Heart right ventricle (tissue), 16 donors: Measurements from ENCODE around the gene SMYD3. TPM values are rescaled to one million over a fixed set of nuclear protein-coding genes. Genes with fewer than 3 reads are reported as not detected.

Experiments
- ATAC-seq, 8 donors: fragments of 200-7000 bp; cut with Tn5 transposase; one replicate each; pipeline ENCODE4 v1.9.1; 2020; ENCODE audit warnings: mild to moderate bottlenecking in 8 of 8, moderate library complexity in 8 of 8, moderate number of reproducible peaks in 1 of 8
- DNase-seq, 2 donors: peaks; one replicate each; pipeline ENCODE4 v3.0.0-alpha.2; 2020
- H3K27ac ChIP-seq, 10 donors: fragments of 200-600 bp; sonication (generic) in 2 of 10; one replicate each; pipeline versions ENCODE4 v1.5.0 to v1.8.0; 2020 to 2022; ENCODE audit warnings: mild to moderate bottlenecking in 3 of 10
- H3K27me3 ChIP-seq, 7 donors: fragments of 200-600 bp; one replicate each; pipeline ENCODE4 v1.8.0; 2021 to 2022; ENCODE audit warnings: mild to moderate bottlenecking in 2 of 7
- H3K36me3 ChIP-seq, 9 donors: fragments of 200-600 bp; sonication (generic) in 1 of 9; one replicate each; pipeline versions ENCODE4 v1.5.0 to v1.8.0; 2020 to 2022; ENCODE audit warnings: mild to moderate bottlenecking in 2 of 9
- H3K4me1 ChIP-seq, 9 donors: fragments of 200-600 bp; sonication (generic) in 1 of 9; one replicate each; pipeline versions ENCODE4 v1.5.0 to v1.8.0; 2020 to 2022; ENCODE audit warnings: mild to moderate bottlenecking in 4 of 9
- H3K4me3 ChIP-seq, 10 donors: fragments of 200-600 bp; sonication (generic) in 2 of 10; one replicate each; pipeline versions ENCODE4 v1.5.0 to v1.8.0; 2020 to 2022; ENCODE audit warnings: mild to moderate bottlenecking in 7 of 10, moderate library complexity in 2 of 10
- H3K9me3 ChIP-seq, 11 donors: fragments of 200-600 bp in 10 of 11; sonication (generic) in 2 of 11; one replicate each; pipeline versions ENCODE4 v1.5.0 to v1.8.0; 2013 to 2022; ENCODE audit warnings: mild to moderate bottlenecking in 2 of 11, control low read depth in 1 of 11, moderate library complexity in 1 of 11
- CTCF ChIP-seq, 9 donors: fragments of 200-600 bp; sonication (generic) in 2 of 9; IDR thresholded peaks; one replicate each; pipeline versions ENCODE4 v1.5.0 to v1.8.0; 2021 to 2022; ENCODE audit warnings: antibody characterized with exemption in 9 of 9, mild to moderate bottlenecking in 5 of 9, moderate library complexity in 1 of 9
- WGBS, 2 donors: extraction: QIAGEN DNeasy Blood & Tissue Kit; methylation state at CpG; one replicate each; pipeline ENCODE4 v1.1.7; 2013; ENCODE audit warnings: inconsistent platforms in 1 of 2; 5-methylcytosine and 5-hydroxymethylcytosine counted together
- intact Hi-C, 10 donors: fragments of 100-400 bp; cut with DNase I; formaldehyde crosslinking; loops; one replicate each; pipeline versions ENCODE4 v1.11.1 to v1.14.2; 2022
- polyA plus RNA-seq, 2 donors: library from polyadenylated mRNA; stranded (reverse); fragments of 200-250 nt; gene quantifications; one replicate each; pipeline ENCODE4 v1.2.3, GENCODE V29; 2013
- total RNA-seq, 10 donors: library from RNA; stranded (reverse); fragmentation: NEBNext Ultra II Directional in 3 of 10; extraction: Animal tissue kit (Norgen Biotek cat#: 25700) in 3 of 10; gene quantifications; one replicate each; pipeline versions ENCODE4 v1.2.1 to v1.2.4, GENCODE V29; 2021 to 2023
- donor health status: Arrhythmogenic right ventricular cardiomyopathy.
- donor health status: ischemic (EF 13 %, LVEDD 7.1; RV severe dilation, severe dysfunction).
- donor health status: healthy with polysubstance abuse.
- donor health status: DM: no; HTN: yes; CAD: no.
- donor health status: DM: no; HTN: no; CAD: no.
- donor health status: ischemic (EF 25% LVEDD 6.9; RV normal size, moderate dysfunction).
- donor health status: ischemic (EF 25% LVEDD 5.7; RV mildly dilated, moderate dysfunction).
- donor health status: healthy.
- donor health status: DM: yes; HTN: yes; CAD: no.
- donor health status: Ischemic cardiomyopathy.
- donor health status: ischemic (EF 35%, LVEDD 5.7; RV mildly dilated, moderate dysfunction).
- donor health status: nonischemic (EF 11% LVEDD 7.7; RV severe dilation, severe dysfunction).
- donor health status: DM: yes; HTN: yes; CAD: no.
- donor health status: PGD.
- donor health status: ischemic (EF 29% LVEDD 5.4; RV normal size, mild dysfunction).
- donor health status: nonischemic (EF 23%, LVEDD 6.1; RV moderate dilation, normal function).

The SMYD3 gene
- total and polyA plus RNA-seq, 12 donors, result 5.9 to 13.9 (median 8.1) TPM

DNA sequence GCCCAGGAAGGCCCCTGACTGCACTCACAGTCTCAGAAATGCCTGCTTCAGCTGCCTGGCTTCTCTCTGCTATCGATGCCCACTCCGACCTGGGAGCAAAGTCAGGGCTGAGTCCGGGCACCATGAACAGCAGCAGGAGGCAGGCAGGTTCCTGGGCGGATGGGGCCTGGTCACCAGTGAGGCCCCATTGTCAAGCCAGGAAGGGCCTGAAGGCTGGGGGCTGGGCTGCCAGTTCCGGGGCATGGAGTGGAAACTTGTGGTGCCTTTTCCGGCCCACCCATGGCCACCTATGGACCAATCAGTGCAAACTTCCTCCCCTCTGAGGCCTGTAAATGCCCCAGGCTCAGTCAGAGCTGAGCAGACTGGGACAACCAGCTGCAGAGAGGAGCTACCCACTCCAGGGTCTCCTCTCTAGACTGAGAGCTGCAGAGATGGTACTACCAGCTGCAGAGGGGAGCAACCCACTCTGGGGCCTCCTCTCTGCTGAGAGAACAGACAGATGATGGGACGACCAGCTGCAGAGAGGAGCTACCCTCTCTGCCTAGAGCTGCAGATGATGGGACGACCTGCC, 286.5 kb downstream of the SMYD3 start:
- WGBS, 2 donors, result 98 to 99% methylated on average over 8 of the region's 8 CpGs
- Histone ChIP-seq H3K4me1 (peaks cover 0 to 5% (median 0%) of the 10 kb centered on the region in 9 donors), H3K27me3 (no peaks in the 10 kb centered on the region), H3K9me3 (no peaks in the 10 kb centered on the region), H3K4me3 (no peak overlapping the region), H3K27ac (no peak overlapping the region), H3K36me3 (no peaks in the 10 kb centered on the region)
- intact Hi-C loops, result no loop called here
- ATAC-seq (no peak), DNase-seq (no peak)
- TF ChIP-seq CTCF (IDR thresholded peaks at IDR 0.05), result no peak

DNA sequence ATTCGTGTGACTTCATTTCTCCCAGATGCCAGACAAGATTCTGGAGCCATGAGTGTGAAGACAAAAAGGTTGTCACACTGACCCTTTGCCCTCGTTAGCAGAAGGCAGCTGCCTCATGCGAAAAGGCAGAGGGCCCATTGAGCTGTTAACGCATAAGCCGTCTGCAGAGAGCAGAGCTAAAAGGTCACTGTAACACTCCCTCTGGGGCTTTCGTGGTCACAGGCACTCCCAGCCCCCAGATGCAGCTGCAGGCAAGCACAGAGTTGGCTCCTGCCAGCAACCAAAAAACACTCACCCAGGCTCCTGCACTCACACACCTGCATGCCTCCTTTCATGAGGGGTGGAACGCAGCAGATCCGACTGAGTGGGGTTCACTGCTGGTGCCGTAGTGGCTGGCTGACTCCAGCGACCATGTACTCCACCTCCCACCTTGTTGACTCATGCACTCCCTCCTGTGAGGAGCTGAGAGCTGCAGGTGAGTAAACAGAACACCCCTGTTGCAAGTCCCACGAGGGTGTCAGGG, 287.5 kb downstream of the SMYD3 start:
- no peak for TF ChIP-seq CTCF (IDR thresholded peaks at IDR 0.05)
- Histone ChIP-seq H3K27ac (no peak overlapping the region), H3K4me1 (peaks cover 0 to 14% (median 0%) of the 10 kb centered on the region in 9 donors), H3K9me3 (no peaks in the 10 kb centered on the region), H3K27me3 (no peaks in the 10 kb centered on the region), H3K4me3 (no peak overlapping the region), H3K36me3 (no peaks in the 10 kb centered on the region)
- intact Hi-C loops, result no loop called here
- ATAC-seq (no peak), DNase-seq (no peak)
- 77 to 78% methylated on average over 11 of the region's 11 CpGs for WGBS, 2 donors

DNA sequence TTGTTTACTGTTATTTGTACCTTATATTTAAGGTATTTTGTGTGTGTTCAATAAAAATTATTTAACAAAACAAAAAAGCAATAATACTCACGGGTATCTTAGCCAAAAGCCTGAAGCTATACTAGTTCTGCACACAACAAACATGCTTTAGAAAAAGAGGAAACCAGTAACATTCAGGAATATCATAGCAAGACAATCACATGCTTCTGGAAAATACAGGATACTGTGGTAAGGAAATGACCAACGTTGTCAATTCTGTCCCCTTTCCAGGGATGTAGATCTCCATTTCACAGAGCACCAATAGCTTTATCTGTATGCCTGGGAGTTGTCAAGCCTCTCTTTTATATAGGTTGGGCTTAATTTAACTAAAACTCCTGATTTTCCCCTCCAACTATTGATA, 288.4 kb downstream of the SMYD3 start:
- ATAC-seq, result no peak

DNA sequence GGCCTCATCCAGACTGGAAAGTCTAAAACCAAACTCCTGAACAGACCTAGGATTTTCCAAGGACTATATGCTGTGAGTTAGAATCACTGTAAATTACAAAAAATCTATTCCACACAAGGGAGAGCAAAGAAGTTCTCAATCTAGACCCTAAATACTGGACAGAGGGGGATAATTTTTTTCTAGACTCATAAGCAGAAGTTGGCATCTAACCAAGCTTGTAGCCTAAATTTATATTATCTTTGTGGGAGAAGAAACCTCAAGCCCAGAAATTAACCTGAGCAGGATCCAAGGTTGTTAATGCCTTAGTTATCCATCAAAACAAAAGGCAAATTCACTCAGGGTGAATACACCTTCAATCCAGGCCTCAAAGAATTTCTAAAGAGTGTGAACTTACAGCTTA, 290.2 kb downstream of the SMYD3 start:
- Histone ChIP-seq H3K27ac (no peak overlapping the region), H3K4me3 (no peak overlapping the region), H3K9me3 (no peaks in the 10 kb centered on the region), H3K4me1 (peaks cover 0 to 21% (median 0%) of the 10 kb centered on the region in 9 donors), H3K36me3 (no peaks in the 10 kb centered on the region), H3K27me3 (no peaks in the 10 kb centered on the region)
- intact Hi-C loops, result no loop called here
- ATAC-seq (no peak), DNase-seq (no peak)
- no peak for TF ChIP-seq CTCF (IDR thresholded peaks at IDR 0.05)

More for the DNA sequence above, 288.4 kb downstream of the SMYD3 start:
- Histone ChIP-seq H3K4me1 (peaks cover 0 to 21% (median 0%) of the 10 kb centered on the region in 9 donors), H3K27me3 (no peaks in the 10 kb centered on the region), H3K36me3 (no peaks in the 10 kb centered on the region), H3K27ac (no peak overlapping the region), H3K4me3 (no peak overlapping the region), H3K9me3 (no peaks in the 10 kb centered on the region)
- intact Hi-C loops, result no loop called here
- DNase-seq, result no peak
- no peak for TF ChIP-seq CTCF (IDR thresholded peaks at IDR 0.05)
- 54 to 69% methylated on average over 2 of the region's 2 CpGs for WGBS, 2 donors
